H4 (cell line): Measurements from ENCODE around the gene SMYD3. TPM values are rescaled to one million over a fixed set of nuclear protein-coding genes. Genes with fewer than 3 reads are reported as not detected.
A peak's percentile ranks its signal among the peaks of the same experiment; 100 is the strongest.
"Not testable (repeated sequence)": the region's sequence is repeated elsewhere in the genome, so short reads cannot be mapped to it uniquely, and the experiment has no call there.

ENCODE experiments used
- DNase-seq: peaks from one replicate; pipeline ENCODE4 v3.0.0-alpha.2; 2015; ENCODE audit warnings: low spot score
- total RNA-seq: library from RNA; depleted of rRNA; stranded (reverse); fragments of >200 nt; shearing (Covaris generic); gene quantifications from 2 replicates; pipeline ENCODE4 v1.2.3, GENCODE V29; 2014

The SMYD3 gene
- total RNA-seq, 1 experiment from 2014 or later: 47.4 TPM

DNA sequence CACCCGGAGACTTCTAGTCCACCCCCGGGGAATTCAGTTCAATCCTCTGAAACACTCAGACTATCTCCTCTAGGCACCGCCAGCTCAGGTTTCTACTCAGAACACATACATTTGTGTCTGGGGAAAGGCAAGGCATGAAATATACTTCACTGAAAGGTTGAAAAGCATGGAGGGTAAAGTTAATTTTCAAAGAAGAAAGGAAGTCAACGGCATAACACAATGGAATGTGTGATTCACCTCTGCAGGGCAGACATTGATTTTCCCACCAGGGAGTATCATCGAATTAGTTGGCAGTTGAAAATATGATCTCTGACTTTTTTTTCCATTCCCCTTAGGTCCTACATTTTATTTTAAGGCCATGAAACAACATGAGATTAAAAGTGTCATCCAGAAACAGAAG lies 669.4 kb downstream of the SMYD3 start:
- no peak for DNase-seq

GRCh38 chr1:245835386-245835785 lies 671.7 kb downstream of the SMYD3 start:
- DNase-seq: no peak

DNA sequence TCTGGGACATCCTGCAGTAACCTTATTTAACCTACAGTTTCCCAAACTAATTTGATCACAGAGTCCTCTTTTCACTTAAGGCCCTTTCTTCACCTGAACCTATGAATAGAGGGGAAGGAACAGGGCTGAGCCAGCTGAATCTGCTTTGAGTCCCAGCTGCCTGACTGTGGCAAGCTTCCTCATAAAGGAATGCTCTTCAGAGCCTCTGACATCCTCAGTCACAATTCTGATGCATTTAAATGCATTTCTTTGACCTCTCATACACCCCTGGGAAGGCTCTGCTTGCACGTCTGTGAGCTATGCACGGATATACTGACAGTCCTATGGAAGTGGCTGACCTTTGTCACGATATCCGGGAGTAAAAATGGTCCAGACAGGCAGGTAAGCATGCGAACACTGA lies 673.1 kb downstream of the SMYD3 start:
- no peak for DNase-seq

- no peak for DNase-seq
Measured at GRCh38 chr1:245832771-245833527, 674.1 kb downstream of the SMYD3 start.

GRCh38 chr1:245831518-245831917 lies 675.6 kb downstream of the SMYD3 start:
- DNase-seq: no peak

- DNase-seq: no peak
Measured at GRCh38 chr1:245829826-245830225, 677.3 kb downstream of the SMYD3 start.

DNA sequence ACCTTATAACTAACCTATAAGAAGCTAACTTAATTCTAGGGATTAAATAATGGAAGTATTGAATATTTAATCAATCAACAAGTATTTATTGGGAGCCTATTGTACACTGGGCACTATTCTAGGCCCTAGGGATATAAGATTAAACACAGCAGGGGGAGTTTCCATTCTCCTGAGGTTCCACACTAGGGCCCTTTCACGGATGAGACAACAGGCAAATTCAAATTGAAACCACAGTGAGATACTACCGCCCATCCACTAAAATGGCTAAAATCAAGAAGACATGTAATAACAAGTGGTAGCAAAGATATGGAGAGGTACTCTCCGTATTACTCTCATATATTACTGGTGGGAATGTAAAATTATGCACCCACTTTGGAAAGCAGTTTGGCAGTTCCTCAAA lies 677.9 kb downstream of the SMYD3 start:
- no peak for DNase-seq

DNA sequence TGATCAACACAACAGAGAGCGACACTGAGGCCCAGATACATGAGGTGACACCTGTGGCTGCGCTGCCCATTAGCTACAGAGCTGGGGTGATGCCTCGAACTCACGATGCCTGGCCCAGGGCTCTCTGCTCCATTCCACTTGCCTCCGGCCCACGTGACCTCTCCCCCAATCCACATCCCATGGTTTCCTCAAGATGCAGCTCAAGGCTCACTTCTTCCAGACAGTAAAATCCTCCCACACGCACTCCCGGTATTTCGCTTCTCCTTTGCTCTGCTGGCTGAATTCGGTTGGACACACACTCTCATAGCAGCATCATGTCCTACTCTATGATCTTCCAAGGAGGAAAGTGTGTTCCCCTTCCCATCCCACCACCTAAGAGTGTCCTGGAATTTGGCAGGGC lies 679.8 kb downstream of the SMYD3 start:
- DNase-seq: no peak

- peak; percentile 19 for DNase-seq
Measured at GRCh38 chr1:245825128-245825901, 681.8 kb downstream of the SMYD3 start.

- no peak for DNase-seq
Measured at GRCh38 chr1:245823408-245824147, 683.5 kb downstream of the SMYD3 start.

DNA sequence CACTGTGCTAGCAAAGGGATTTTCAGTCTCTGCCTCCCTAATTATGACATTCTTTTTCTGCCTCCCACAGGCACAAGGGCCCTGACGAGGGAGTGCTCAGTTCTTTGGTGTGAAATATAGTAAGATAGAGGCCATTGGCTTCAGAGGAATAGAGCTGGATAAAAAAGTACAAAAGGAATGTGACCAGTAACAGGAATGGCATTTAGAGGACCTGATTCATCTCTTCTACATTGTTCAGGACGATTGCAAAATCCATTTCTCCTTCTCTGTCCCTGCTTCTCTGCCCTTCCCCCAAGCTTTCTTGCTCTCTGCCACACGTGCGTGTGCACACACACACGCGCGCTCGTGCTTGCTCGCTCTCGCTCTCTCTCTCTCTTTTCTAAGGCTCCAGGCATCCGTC lies 684.1 kb downstream of the SMYD3 start:
- peak; percentile 42 for DNase-seq

DNA sequence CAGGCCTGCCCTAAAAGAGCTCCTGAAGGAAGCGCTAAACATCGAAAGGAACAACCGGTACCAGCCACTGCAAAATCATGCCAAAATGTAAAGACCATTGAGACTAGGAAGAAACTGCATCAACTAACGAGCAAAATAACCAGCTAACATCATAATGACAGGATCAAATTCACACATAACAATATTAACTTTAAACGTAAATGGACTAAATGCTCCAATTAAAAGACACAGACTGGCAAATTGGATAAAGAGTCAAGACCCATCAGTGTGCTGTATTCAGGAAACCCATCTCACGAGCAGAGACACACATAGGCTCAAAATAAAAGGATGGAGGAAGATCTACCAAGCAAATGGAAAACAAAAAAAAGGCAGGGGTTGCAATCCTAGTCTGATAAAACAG lies 688.7 kb downstream of the SMYD3 start:
- not testable (repeated sequence) for DNase-seq

DNA sequence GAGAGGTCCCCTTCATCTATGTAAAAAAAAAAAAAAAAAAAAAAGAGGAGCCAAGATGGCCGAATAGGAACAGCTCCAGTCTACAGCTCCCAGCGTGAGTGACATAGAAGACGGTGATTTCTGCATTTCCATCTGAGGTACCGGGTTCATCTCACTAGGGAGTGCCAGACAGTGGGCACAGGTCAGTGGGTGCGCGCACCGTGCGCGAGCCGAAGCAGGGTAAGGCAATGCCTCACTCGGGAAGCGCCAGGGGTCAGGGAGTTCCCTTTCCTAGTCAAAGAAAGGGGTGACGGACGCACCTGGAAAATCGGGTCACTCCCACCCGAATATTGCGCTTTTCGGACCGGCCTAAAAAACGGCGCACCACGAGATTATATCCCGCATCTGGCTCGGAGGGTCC lies 690.6 kb downstream of the SMYD3 start:
- DNase-seq: not testable (repeated sequence)

DNA sequence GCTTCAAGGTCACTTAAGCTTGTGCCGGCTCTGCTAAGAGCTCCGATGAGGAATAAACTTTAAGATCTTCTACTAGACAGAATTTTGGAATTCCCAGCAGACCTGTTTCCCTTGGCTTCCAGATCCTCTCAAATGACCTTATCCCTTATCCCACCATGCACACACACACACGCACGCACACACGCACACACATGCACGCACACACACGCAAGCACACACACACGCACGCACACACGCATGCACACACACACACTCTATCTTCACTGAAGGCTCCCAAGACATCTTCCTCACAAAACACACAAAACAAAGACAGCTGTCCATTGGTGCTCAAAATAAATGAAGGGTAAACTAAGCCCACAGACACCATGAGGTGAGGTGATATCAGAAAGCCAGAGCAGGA lies 692.4 kb downstream of the SMYD3 start:
- no peak for DNase-seq

DNA sequence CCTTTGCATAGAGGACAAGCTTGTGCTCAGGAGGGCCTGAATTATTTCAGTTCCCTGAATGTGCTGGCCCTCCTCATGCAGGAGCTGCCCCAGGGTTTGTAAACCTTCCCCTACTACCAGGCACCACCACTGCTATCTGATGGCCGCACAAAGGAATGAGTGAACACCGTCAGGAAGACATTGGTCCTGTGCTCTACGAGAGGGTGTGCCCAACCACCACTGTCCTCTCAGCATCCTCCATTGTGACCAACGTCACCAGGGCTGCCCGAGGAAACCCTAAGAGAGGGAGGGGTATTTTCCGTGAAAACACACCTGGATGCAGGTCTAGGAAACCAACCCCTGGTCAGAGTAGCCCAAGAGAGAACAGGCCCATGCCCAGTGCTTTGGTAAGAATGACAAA lies 694.8 kb downstream of the SMYD3 start:
- no peak for DNase-seq

GRCh38 chr1:245810789-245811337 lies 696.2 kb downstream of the SMYD3 start:
- no peak for DNase-seq

DNA sequence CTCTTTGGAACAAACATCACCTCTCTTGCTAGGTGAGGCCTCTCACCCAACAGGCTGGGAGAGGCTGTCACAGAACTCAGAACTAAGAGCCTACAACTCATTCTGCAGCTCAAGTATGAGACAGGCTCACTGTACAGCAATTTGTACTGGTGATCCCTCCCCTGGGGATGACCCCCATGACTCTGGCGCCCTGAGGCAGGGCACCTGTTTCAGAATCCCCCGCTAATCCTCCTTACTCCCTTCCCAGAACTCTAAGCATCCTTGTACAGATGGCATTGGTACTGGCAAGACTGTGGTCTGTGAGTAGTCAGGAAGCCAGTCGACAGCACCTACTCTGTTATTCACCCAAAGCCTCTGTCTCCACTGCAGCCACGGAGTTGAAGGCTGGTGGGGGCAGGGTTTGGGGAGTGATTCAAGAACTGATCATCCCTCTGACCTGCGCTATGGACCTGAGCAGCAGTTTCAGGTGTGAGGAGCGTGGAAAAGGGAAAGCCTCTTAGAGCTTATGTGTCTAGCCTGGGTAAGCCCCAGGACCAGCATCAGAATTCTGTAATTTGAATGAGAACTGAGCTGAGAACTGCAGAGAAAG lies 696.8 kb downstream of the SMYD3 start:
- DNase-seq: no peak

DNA sequence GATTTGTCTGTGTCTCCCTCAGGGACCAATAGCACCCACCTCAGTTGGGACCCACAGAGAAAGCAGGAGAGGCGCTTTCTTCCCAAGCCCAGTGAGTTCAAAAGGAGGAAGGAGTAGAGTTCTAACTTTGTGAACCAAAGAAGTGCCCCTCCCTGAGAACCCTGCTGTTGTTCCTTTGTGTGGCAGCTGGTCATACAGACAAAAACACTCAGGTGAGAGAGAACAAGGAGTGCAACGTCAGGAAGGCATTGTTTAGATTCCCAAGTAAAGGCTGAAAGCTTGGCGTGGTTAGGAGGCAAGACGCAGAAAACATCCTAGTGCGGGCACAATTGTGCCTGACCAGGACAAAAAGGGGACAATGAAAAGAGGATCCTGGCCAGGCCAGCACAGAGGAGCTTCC lies 697.7 kb downstream of the SMYD3 start:
- no peak for DNase-seq

- DNase-seq: no peak
Measured at GRCh38 chr1:245807954-245808719, 698.9 kb downstream of the SMYD3 start.

DNA sequence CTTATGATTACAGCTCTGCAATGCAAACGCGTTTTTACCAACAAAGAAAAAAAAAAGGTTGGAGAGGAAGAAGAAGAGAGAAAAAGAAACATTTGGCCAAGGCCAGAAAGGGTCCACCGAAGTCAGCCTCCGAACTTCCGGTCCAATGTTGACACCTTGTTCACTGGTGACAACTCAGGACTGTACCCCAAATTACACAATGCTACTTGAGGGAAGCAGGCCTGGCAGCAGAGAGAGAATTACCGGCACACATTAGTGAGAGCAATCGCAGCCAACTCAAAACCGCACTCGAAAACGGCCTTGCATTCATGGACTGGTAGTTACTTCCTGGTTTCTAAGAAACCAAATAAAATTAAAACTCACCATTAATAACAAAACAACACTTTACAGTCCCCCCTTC lies 699.8 kb downstream of the SMYD3 start:
- no peak for DNase-seq

DNA sequence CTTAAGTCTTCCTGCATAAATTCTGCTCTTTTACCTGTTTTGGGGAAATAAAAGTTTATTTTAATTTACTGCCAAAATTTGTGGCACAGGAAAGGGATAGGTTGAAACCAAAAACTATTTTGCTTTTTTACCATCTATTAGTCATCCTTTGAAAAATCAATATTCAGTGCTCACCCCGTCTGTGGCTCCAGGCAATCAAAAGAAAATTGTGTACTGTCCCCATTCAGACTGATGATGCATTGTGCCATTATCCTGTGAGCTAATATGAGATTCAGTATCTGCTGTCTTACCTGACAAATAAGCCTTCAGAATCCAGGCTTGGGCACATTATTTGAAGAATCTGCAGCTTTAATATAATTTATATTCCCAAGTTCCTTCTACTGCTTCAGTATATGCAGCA lies 701.5 kb downstream of the SMYD3 start:
- no peak for DNase-seq
